Rectal smooth muscle tissue (tissue), 1 donor: Measurements from ENCODE around the gene WDR18.

ENCODE experiments used
- H3K27ac ChIP-seq: one replicate; pipeline ENCODE4 v1.7.0; 2013; ENCODE audit warnings: low read depth, low read length, inconsistent platforms
- H3K27me3 ChIP-seq: one replicate; pipeline ENCODE4 v1.7.0; 2013; ENCODE audit warnings: low read length; ENCODE audit not compliant: control insufficient read depth, insufficient read depth
- H3K36me3 ChIP-seq: one replicate; pipeline ENCODE4 v1.7.0; 2013; ENCODE audit warnings: low read length; ENCODE audit not compliant: control insufficient read depth, insufficient read depth
- H3K4me1 ChIP-seq: one replicate; pipeline ENCODE4 v1.7.0; 2013; ENCODE audit warnings: low read length; ENCODE audit not compliant: control insufficient read depth, insufficient read depth
- H3K4me3 ChIP-seq: one replicate; pipeline ENCODE4 v1.7.0; 2013; ENCODE audit warnings: low read length
- H3K9ac ChIP-seq: one replicate; pipeline ENCODE4 v1.7.0; 2013; ENCODE audit warnings: low read length

WDR18 gene

GRCh38 chr19:1003283-1003682, 19.1 kb downstream of the WDR18 start:
- no peaks in the 10 kb centered on the region for H3K4me1 ChIP-seq
- H3K4me3 ChIP-seq, result no peak overlapping the region
- no peak overlapping the region for H3K9ac ChIP-seq
- no peak overlapping the region for H3K27ac ChIP-seq
- H3K27me3 ChIP-seq, result peaks cover 28% of the 10 kb centered on the region
- no peaks in the 10 kb centered on the region for H3K36me3 ChIP-seq

GRCh38 chr19:1004204-1004802, 20.2 kb downstream of the WDR18 start:
- no peak overlapping the region for H3K9ac ChIP-seq
- no peaks in the 10 kb centered on the region for H3K4me1 ChIP-seq
- no peak overlapping the region for H3K27ac ChIP-seq
- H3K27me3 ChIP-seq, result peaks cover 20% of the 10 kb centered on the region
- H3K36me3 ChIP-seq, result peaks cover 2% of the 10 kb centered on the region
- no peak overlapping the region for H3K4me3 ChIP-seq

GRCh38 chr19:1004803-1005664, 20.9 kb downstream of the WDR18 start:
- Histone ChIP-seq H3K27ac (no peak overlapping the region), H3K27me3 (peaks cover 17% of the 10 kb centered on the region), H3K4me1 (no peaks in the 10 kb centered on the region), H3K4me3 (no peak overlapping the region), H3K9ac (no peak overlapping the region), H3K36me3 (peaks cover 5% of the 10 kb centered on the region)

DNA sequence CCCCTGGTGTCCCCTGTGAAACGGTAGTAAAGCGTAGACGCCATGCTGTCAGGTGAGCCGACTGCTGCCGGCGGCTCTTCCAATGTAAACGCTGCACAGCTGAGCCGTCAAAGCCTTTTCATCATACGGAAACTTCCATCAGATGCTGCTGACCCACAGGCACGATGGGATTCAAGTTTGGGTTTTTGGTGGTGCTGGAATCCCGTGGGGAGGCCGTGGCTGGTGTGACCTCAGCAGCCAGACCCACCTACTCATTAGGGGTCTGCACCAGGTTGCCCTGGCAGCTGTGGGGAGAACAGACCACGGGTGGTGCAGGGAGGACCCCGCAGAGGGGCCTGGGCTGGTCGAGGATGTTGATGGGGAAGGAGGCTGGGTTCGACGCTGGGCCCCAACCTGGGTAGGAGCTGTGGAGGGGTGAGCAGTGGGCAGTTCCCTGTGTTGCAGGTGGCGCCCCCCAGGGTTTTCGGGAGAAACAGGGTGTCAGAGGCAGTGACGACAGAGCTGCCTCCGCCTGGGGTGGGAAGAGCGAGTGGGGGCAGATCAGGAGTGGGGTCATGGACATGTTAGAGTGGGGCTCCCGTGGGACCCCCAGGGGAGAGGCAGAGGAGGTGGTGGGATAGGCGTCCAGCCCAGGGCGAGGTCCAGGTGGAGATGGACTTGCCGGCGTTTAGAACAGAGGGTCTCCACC, 22.7 kb downstream of the WDR18 start:
- Histone ChIP-seq H3K27ac (no peak overlapping the region), H3K27me3 (peaks cover 6% of the 10 kb centered on the region), H3K4me3 (no peak overlapping the region), H3K9ac (no peak overlapping the region), H3K4me1 (no peaks in the 10 kb centered on the region), H3K36me3 (peaks cover 6% of the 10 kb centered on the region)

DNA sequence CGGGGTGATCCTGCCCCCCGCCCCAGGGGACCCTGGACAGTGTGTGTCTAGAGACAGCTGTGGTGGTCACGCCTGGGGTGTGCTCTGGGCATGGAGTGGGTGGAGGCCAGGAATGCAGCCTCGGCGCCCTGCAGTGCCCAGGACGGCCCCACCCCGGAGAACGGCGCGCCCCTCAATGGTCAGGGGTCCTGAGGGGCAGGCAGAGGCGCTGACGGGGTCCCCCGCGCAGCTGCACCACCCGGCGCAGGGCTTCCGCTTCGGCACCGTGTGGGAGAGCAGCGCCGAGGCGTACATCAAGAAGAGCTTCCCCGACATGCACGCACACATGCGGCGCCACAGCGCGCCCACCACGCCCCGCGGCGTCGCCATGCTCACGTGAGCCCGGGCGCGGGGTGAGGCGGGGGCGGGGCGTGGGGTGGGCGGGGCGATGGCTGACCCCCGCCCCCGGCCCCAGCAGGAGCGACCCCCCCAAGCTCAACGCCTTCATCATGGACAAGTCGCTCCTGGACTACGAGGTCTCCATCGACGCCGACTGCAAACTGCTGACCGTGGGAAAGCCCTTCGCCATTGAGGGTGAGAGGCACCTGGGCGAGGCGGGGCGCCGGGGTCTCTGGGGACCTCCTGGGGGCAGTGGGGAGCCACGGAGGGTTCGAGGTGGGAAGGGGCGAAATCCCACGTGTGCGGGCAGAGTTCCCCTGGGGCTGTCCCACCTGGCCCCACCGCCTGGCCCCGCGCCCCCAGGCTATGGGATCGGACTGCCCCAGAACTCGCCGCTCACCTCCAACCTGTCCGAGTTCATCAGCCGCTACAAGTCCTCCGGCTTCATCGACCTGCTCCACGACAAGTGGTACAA, 23.5 kb downstream of the WDR18 start:
- Histone ChIP-seq H3K27ac (no peak overlapping the region), H3K27me3 (peaks cover 3% of the 10 kb centered on the region), H3K4me3 (no peak overlapping the region), H3K36me3 (peaks cover 6% of the 10 kb centered on the region), H3K4me1 (no peaks in the 10 kb centered on the region), H3K9ac (no peak overlapping the region)

- H3K4me1 ChIP-seq, result no peaks in the 10 kb centered on the region
- H3K36me3 ChIP-seq, result peaks cover 6% of the 10 kb centered on the region
- no peak overlapping the region for H3K9ac ChIP-seq
- H3K4me3 ChIP-seq, result no peak overlapping the region
- H3K27me3 ChIP-seq, result no peaks in the 10 kb centered on the region
- no peak overlapping the region for H3K27ac ChIP-seq
Observed at GRCh38 chr19:1008268-1009040, 24.3 kb downstream of the WDR18 start.

DNA sequence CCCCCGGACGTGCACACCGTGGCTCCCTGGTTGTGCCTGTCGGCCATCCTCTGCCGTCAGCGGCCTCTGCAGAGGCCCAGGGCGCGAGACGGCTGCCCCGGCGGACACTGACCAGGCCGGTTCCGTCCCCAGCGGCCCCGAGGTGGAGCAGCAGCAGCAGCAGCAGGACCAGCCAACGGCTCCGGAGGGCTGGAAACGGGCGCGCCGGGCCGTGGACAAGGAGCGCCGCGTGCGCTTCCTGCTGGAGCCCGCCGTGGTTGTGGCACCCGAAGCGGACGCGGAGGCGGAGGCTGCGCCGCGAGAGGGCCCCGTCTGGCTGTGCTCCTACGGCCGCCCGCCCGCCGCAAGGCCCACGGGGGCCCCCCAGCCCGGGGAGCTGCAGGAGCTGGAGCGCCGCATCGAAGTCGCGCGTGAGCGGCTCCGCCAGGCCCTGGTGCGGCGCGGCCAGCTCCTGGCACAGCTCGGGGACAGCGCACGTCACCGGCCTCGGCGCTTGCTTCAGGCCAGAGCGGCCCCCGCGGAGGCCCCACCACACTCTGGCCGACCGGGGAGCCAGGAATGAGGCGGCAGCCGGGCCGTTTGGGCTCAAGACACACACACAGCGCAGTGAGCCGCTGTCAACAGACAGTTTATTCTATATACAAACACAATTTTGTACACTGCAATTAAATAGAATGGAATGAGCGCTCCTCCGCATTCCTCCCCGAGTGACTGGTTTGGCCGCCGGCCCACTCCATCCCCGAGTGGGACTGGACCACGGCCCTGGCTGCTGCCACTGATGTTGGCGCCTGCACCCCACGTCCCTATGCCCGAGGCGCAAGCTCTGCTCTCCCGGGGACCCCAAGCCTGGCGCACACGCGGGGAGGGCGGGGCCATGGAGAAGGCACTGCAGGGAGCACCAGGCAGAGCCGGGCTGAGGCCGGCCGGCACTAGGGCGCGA, 25.2 kb downstream of the WDR18 start:
- Histone ChIP-seq H3K9ac (no peak overlapping the region), H3K4me1 (no peaks in the 10 kb centered on the region), H3K27ac (no peak overlapping the region), H3K27me3 (no peaks in the 10 kb centered on the region), H3K4me3 (no peak overlapping the region), H3K36me3 (peaks cover 9% of the 10 kb centered on the region)

- H3K27ac ChIP-seq, result no peak overlapping the region
- peaks cover 9% of the 10 kb centered on the region for H3K36me3 ChIP-seq
Observed at GRCh38 chr19:1009981-1010538, 25.9 kb downstream of the WDR18 start.

GRCh38 chr19:1010586-1011510, 26.7 kb downstream of the WDR18 start:
- Histone ChIP-seq H3K27ac (no peak overlapping the region), H3K4me3 (no peak overlapping the region), H3K36me3 (peaks cover 9% of the 10 kb centered on the region), H3K4me1 (no peaks in the 10 kb centered on the region), H3K9ac (no peak overlapping the region), H3K27me3 (no peaks in the 10 kb centered on the region)

More at GRCh38 chr19:1009981-1010538, 25.9 kb downstream of the WDR18 start:
- Histone ChIP-seq H3K27me3 (no peaks in the 10 kb centered on the region), H3K4me1 (no peaks in the 10 kb centered on the region), H3K4me3 (no peak overlapping the region), H3K9ac (no peak overlapping the region)

DNA sequence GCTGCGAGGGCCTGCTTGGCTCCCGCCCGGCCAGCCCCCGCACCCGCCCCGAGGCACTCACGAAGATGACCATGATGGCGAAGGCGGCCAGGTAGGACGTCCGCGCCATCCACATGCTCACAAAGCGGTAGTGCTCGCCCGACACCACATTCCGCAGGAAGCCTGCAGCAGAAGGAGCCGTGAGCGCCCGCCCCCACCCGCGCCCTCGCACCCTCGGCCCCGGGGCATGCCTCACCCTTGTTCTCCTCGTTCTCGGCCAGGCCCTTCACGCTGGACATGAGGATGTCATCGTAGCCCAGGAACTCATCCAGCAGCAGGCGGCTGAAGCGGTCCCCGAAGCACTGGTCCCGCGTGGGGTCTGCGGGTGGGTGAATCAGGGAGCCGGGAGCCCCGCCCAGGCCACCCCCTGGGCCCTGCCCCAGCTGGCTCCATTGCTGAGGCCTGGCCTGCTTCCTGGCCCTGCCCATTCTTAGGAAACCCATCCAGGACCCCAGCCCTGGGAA, 27.7 kb downstream of the WDR18 start:
- H3K27me3 ChIP-seq, result no peaks in the 10 kb centered on the region
- H3K36me3 ChIP-seq, result peaks cover 9% of the 10 kb centered on the region
- no peak overlapping the region for H3K27ac ChIP-seq
- peaks cover 6% of the 10 kb centered on the region for H3K4me1 ChIP-seq
- no peak overlapping the region for H3K4me3 ChIP-seq
- no peak overlapping the region for H3K9ac ChIP-seq
